ENCODE measurements around the gene KRTAP1-3.
"Not testable (repeated sequence)": the region's sequence is repeated elsewhere in the genome, so short reads cannot be mapped to it uniquely, and the experiment has no call there.

Gene KRTAP1-3

DNA sequence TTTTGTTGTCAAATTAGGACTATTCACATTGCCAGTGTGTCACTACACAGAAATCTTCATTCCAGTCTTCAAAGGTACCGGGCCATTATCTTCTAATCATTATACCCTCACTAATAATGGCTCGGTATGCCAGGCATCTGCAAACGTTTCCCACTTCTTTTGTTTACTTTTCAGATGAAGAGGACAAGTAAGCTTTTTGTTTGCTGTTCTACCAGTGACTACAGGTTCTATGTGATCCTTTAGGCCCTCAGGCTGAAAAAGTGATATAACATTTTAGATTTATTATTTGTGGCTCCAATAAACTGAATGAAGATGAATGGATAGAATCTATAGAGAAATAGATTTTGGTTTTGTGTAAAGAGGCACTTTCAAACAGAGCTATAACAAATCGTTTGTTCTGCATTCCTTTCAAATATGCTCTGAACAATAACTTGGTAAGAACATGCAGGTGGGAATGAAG is 25.3 kb downstream of the KRTAP1-3 start:
- no peak for DNase-seq

DNA sequence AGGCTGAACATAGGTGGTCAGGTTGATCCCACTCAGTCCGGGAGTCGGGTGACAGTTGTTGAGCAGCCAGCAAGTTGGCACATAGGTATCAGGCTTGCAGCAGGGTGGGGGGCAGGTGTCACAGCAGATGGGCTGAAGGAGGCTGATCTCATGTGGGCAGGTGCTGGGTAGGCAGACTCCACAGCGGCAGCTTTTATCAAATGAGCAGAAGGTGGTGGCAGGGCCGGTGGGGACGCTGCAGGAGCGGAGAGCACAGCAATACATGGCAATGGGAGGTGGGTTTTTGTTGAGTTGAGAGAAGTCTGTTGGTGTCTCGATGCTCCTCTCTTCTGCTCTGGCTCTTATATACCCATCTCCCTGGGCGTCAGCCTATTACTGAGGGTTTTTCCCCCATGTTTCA is 25.9 kb downstream of the KRTAP1-3 start, which contains the start of gene KRTAP3-1:
Gene KRTAP3-1 (minus strand): TSS at position 318 of the 400 bp plus-strand sequence. CDS start 54 bp downstream, at position 264.
- no peak for DNase-seq

DNA sequence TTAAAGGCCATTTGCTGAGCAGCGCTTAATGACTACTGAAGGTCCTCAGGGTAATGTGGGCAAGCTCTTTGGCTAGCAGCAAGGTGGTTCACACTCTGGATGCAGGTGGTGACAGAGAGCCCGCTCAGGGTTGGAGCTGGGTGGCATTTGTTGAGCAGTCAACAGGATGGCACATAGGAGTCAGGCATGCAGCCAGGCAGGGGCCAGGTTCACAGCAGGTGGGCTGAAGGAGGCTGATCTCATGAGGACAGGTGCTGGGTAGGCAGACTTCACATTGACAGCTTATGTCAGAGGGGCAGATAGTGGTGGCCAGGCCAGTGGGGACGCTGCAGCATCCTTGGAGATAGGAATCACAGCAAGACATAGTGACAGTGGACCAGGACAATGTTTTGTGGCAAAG is 30.3 kb downstream of the KRTAP1-3 start:
- no peak for DNase-seq

DNA sequence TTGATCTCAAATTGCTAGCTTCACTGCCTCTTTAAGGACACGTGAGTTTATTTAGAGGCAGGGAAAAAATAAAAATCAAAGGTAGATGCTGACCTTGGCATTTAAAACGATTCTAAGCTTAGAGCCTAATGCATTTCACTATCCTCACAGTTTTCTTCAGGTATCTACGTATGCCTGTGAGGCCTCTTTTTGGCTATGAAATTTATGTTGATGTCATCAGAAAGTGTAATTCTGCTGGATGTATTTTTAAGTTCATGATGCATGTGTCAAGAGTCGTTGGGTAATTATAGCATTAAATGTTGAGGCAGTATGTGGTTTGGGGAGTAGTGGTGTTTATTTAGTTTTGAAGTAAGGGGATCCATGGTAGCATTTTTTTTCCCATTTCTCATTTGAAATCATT is 30.7 kb downstream of the KRTAP1-3 start:
- no peak for DNase-seq

DNA sequence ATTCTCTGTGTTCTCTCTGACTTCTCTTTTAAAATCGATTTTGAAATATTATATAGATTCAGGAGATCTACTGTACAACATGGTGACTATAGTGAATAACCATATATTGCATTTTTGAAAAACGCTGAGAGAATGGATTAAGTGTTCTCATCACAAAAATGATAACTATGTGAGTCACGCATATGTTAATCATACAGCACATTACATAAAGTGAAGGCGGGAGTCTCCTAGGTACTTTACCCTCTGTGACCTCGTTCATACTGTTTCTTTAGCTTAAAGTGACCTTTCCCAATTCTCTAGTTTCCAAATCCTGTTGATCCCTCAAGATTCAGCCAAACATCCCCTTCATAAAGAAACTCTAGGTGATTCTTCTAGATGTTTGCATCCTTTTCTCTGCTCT is 31.9 kb downstream of the KRTAP1-3 start:
- DNase-seq, result no peak

DNA sequence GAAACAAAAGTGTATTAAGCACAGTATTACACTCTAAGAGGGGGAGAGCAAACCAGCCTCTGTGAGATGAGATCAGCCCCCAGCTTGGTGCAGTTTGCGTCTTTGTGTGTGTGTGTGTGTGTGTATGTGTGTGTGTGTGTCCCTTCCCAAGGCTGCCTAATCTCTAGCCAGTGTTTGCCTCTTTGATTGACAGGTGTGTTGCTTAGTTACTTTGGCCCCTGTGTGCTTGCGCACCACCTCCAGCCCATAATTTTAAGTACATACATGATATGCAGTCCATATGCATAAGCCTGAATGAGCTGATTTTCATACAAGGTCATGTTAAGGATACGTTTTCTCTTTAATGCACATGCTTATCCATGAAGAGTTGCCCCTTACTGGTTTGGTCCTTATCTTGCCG is 32.9 kb downstream of the KRTAP1-3 start:
- DNase-seq, result no peak

DNA sequence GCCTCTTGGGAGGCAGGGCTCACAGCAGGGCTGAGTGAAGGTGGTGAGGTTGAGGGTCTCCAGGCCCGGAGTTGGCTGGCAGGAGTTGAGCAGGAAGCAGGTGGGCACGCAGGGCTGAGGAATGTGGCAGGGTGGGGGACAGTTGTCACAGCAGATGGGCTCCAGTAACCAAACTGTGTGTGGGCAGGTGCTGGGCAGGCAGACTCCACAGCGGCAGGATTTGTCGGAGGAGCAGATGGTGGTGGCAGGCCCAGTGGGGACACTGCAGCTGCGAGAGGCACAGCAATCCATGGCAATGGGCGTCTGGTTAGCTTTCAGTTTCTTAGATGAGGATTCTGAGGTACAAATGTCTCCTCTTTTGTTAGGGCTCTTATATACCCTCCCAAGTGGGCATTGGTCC is 35.1 kb downstream of the KRTAP1-3 start, which contains the start of gene KRTAP3-2:
Gene KRTAP3-2 (minus strand): TSS at position 344 of the 400 bp plus-strand sequence. CDS start 53 bp downstream, at position 291.
- DNase-seq, result not testable (repeated sequence)

DNA sequence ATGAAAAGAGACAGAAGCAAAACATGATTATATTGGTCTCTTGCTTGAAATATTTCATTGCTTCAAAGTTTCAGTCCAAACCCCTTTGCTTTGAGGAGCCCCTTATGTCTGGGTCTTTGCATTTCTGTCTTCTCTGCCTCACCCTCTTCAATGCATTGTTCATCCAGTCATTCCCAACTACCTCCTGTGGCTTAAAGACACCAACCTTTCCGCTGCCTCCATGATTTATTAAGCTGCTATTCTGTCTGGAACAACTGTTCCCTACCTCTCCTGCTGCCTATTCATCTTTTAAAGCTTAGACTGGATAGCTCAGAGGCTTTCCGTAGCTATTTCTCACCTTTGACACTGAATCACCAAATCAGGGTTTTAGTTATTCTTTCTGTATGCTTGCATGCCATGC is 37.3 kb downstream of the KRTAP1-3 start:
- DNase-seq, result no peak

DNA sequence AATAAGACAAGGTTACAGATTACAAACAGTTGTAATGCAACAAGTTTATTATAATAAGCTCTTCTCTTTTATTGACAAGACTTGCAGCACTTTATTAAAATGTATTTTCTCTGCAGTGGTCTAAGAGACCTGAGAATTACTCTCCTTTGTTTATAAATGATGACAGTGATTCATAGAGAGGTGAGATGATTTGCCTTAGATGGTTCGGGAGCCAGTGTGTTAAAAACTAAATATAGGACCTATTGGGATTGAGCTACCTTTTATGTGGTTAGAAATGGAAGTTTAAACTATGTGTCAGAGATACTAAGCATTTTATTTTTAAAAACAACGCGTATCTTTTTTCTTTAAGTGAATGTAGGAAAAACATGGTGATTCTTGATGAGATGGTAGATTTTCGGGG is 37.8 kb downstream of the KRTAP1-3 start:
- DNase-seq, result no peak

DNA sequence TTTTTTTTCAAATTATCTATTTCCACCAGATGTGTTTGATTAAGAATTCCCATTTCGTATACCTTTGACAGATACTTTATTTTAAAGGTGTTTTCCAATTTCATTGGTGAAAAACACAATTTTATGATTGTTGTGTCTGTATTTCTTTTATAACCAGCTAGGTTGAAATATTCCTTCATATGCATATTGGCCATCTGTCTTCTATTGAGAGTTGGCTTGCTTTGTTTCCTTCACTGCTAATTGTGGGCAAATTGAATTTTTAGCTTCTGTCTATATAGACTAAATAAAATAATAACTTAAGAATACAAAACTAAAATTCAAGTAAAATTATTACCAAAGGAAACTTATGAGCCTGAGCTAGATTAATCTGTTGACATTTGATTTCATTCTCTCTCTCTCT is 39.6 kb downstream of the KRTAP1-3 start:
- no peak for DNase-seq

DNA sequence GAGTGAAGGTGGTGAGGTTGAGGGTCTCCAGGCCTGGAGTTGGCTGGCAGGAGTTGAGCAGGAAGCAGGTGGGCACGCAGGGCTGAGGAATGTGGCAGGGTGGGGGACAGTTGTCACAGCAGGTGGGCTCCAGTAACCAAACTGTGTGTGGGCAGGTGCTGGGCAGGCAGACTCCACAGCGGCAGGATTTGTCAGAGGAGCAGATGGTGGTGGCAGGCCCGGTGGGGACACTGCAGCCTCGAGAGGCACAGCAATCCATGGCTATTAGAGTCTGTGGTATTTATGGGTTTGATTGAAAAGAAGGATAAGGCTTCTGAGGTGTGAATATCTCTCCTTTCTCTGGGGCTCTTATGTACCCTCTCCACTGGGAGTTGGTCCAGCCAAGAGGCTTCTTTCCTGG is 40.8 kb downstream of the KRTAP1-3 start, which contains the start of gene KRTAP3-3:
Gene KRTAP3-3 (minus strand): TSS at position 326 of the 400 bp plus-strand sequence. CDS start 67 bp downstream, at position 259.
- no peak for DNase-seq

DNA sequence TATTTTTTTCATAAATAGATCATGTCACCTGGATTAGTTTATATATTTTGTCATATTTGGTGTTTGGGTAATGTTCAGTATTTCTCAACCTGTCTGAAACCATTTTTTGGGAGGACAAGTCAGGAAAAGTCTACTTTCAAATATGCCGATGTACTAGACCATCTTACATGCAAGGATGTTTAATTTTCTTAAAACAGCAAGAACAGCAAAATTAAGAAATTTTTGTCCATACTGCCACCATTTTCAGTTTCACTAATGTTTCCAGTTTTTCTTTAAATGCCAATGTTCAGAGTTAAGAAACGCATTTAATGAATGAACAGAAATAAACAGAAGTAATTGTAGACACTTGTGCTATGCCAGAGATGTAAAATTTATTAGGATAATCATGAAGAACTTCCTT is 41.6 kb downstream of the KRTAP1-3 start:
- no peak for DNase-seq

DNA sequence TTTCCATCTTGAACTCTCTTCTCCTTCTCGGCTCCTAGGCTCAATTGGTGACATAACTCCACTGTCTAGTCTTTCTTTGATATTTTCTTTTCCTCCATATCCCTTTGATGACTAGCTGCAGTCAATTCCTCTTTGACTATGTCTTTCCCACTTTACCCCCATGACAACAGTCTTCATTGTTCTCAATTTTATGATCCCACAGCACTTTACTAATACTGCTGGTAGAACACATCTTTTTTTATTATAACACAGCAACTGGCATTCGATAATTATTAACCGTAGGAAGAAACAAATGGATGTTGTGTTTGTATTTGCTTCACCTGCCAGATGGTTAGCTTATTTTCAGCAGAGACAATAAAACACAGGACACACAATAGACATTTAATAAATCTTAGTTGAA is 42.0 kb downstream of the KRTAP1-3 start:
- no peak for DNase-seq

DNA sequence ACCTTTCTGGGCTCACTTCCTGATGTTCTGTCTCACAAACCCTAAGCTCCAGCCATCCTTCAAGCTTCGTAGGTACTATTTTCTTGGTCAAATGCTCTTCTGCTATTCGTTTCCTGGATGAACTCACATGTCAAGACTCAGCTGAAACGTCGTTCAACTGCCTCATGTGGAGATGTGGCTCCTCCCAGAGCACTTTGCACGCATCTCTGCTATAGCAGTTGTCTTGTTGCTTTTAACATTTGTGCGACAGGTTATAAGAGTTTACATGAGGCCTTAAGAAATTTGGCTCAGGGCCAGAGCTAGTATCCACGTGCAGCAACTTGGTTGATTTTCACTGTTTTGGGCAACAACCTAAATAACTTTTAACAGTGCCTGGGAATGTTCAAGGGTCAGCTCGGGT is 47.8 kb downstream of the KRTAP1-3 start:
- no peak for DNase-seq

DNA sequence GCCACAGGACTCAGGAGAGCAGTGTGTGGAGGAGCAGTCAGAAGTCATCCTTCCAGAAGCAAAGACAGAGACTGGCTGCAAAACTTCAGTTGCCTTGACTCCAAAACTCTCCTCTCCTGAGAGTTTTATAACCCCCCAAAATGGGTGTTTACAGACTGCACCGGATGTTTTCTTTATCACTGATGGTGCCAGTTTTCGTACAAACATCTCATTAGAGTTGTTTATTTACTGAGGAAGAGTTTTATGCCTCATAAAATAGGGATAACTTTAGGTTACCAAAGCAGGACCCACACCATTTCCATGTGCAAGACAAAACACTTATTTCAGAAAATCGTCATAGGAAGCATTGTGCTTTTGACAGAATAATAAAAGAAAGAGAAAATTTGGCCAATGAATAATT is 50.4 kb downstream of the KRTAP1-3 start, which contains the start of gene KRT40:
Gene KRT40 (minus strand): TSS at position 101 of the 400 bp plus-strand sequence. CDS start 53 bp downstream, at position 48.
- DNase-seq, result no peak

Data from NCI-H446 (cell line).